Glomerular endothelial cell (primary cell): ENCODE measurements around the gene HS2ST1. TPM values are rescaled to one million over a fixed set of nuclear protein-coding genes. Genes with fewer than 3 reads are reported as not detected.
"Not testable (repeated sequence)": the region's sequence is repeated elsewhere in the genome, so short reads cannot be mapped to it uniquely, and the experiment has no call there.

Experiments
- DNase-seq: peaks from one replicate; pipeline ENCODE4 v3.0.0-alpha.2; 2011; ENCODE audit warnings: low read depth, low spot score; ENCODE audit errors: extremely low read depth
- total RNA-seq: library from RNA; depleted of rRNA; stranded (reverse); fragments of >200 nt; gene quantifications from 2 replicates; pipeline ENCODE4 v1.2.3, GENCODE V29; 2015

The HS2ST1 gene
- total RNA-seq, 1 donor from 2014 or later = 17.6 TPM

GRCh38 chr1:86965012-86965826 lies 50.8 kb downstream of the HS2ST1 start:
- DNase-seq = peak; percentile 14

- DNase-seq = no peak
Measured at GRCh38 chr1:86965827-86966182, 51.4 kb downstream of the HS2ST1 start.

GRCh38 chr1:86970938-86971337 lies 56.5 kb downstream of the HS2ST1 start:
- no peak for DNase-seq

GRCh38 chr1:86971778-86972177 lies 57.3 kb downstream of the HS2ST1 start:
- no peak for DNase-seq

GRCh38 chr1:86972262-86972661 lies 57.8 kb downstream of the HS2ST1 start:
- DNase-seq = no peak

- DNase-seq = no peak
Measured at GRCh38 chr1:86975993-86976550, 61.6 kb downstream of the HS2ST1 start.

- DNase-seq = no peak
Measured at GRCh38 chr1:86976664-86977063, 62.2 kb downstream of the HS2ST1 start.

GRCh38 chr1:86981482-86982213 lies 67.2 kb downstream of the HS2ST1 start:
- no peak for DNase-seq

- DNase-seq = not testable (repeated sequence)
Measured at GRCh38 chr1:86983677-86984076, 69.2 kb downstream of the HS2ST1 start.

- no peak for DNase-seq
Measured at GRCh38 chr1:86987446-86987845, 73.0 kb downstream of the HS2ST1 start.

- no peak for DNase-seq
Measured at GRCh38 chr1:86988835-86989234, 74.4 kb downstream of the HS2ST1 start.

- not testable (repeated sequence) for DNase-seq
Measured at GRCh38 chr1:86989690-86990089, 75.3 kb downstream of the HS2ST1 start.

- DNase-seq = no peak
Measured at GRCh38 chr1:86990826-86991225, 76.4 kb downstream of the HS2ST1 start.

- no peak for DNase-seq
Measured at GRCh38 chr1:86991549-86992186, 77.2 kb downstream of the HS2ST1 start.

- DNase-seq = no peak
Measured at GRCh38 chr1:86992861-86993260, 78.4 kb downstream of the HS2ST1 start.

GRCh38 chr1:86993269-86993985 lies 79.0 kb downstream of the HS2ST1 start:
- no peak for DNase-seq

GRCh38 chr1:86994061-86994460 lies 79.6 kb downstream of the HS2ST1 start:
- DNase-seq = no peak

GRCh38 chr1:86997538-86997937 lies 83.1 kb downstream of the HS2ST1 start:
- no peak for DNase-seq

- no peak for DNase-seq
Measured at GRCh38 chr1:86998280-86998679, 83.8 kb downstream of the HS2ST1 start.

GRCh38 chr1:86998727-86999126 lies 84.3 kb downstream of the HS2ST1 start:
- DNase-seq = no peak

GRCh38 chr1:87000460-87000859 lies 86.0 kb downstream of the HS2ST1 start:
- DNase-seq = no peak
